GM12878 (cell line): Measurements from ENCODE around the gene CYSRT1. TPM values are rescaled to one million over a fixed set of nuclear protein-coding genes. Genes with fewer than 3 reads are reported as not detected.
A peak's percentile ranks its signal among the peaks of the same experiment; 100 is the strongest.

Source experiments
- ATAC-seq: fragments of 200-7000 bp; cut with Tn5 transposase; 3 replicates; pipeline ENCODE4 v1.9.1; 2020; ENCODE audit warnings: mild to moderate bottlenecking, moderate library complexity
- BruUV-seq: library from RNA; stranded (reverse); fragments of 400-500 nt; replicated peaks from 2 replicates; lab custom pipeline; 2021; lab: Mats Ljungman, UMichigan
- CTCF ChIA-PET: fragments of 300-600 bp; sonication (Branson Sonifier 250); formaldehyde crosslinking; extraction: SDS; loops from one replicate; lab custom pipeline; 2021; ENCODE audit warnings: inconsistent platforms; lab: Yijun Ruan, JAX
- POLR2A ChIA-PET: fragments of 350-600 bp; formaldehyde crosslinking; extraction: SDS; loops from one replicate; lab custom pipeline; 2021; ENCODE audit warnings: inconsistent platforms; lab: Charles Lee
- RAD21 ChIA-PET: fragments of 300-600 bp; sonication (Branson Sonifier 250); formaldehyde crosslinking; loops from one replicate; lab custom pipeline; 2023; ENCODE audit warnings: antibody characterized with exemption; ENCODE audit not compliant: unreplicated experiment; lab: Charles Lee
- SMC1A ChIA-PET: fragments of 300-600 bp; sonication (Branson Sonifier 250); formaldehyde crosslinking; loops from one replicate; lab custom pipeline; 2023; ENCODE audit not compliant: unreplicated experiment, uncharacterized antibody; lab: Charles Lee
- DNase-seq: peaks from one replicate; pipeline ENCODE4 v3.0.0-alpha.2; 2011; ENCODE audit warnings: low read depth, low spot score
- FAIRE-seq: peaks from 3 replicates; lab custom pipeline; 2011; peaks lifted over from hg19 to GRCh38; lab: Jason Lieb, UNC
- H2AFZ ChIP-seq: 2 replicates; pipeline ENCODE4 v1.6.0; 2011; ENCODE audit warnings: low read depth, low read length, control low read depth; ENCODE audit not compliant: control insufficient read depth
- H3K27ac ChIP-seq: 2 replicates; pipeline ENCODE4 v1.5.1; 2011; ENCODE audit warnings: control low read depth; ENCODE audit not compliant: control insufficient read depth, insufficient read depth
- H3K27me3 ChIP-seq, 2 experiments: replicated peaks in 1 of 2; 2 replicates each; pipeline versions ENCODE4 v1.6.0 to v1.6.1; 2011; ENCODE audit warnings: low read length in 1 of 2; ENCODE audit not compliant: control insufficient read depth in 2 of 2, insufficient read depth in 2 of 2
- H3K36me3 ChIP-seq, 2 experiments: 2 replicates each; pipeline ENCODE4 v1.5.1; 2011; ENCODE audit warnings: low read length in 1 of 2; ENCODE audit not compliant: control insufficient read depth in 2 of 2, insufficient read depth in 2 of 2
- H3K4me1 ChIP-seq: 2 replicates; pipeline ENCODE4 v1.6.1; 2011; ENCODE audit warnings: mild to moderate bottlenecking, low read length, moderate library complexity, mixed read lengths; ENCODE audit not compliant: control insufficient read depth, insufficient read depth
- H3K4me2 ChIP-seq: 2 replicates; pipeline ENCODE4 v1.6.0; 2011; ENCODE audit warnings: control low read depth; ENCODE audit not compliant: control insufficient read depth, insufficient read depth
- H3K4me3 ChIP-seq: fragments of 200-600 bp; sonication (generic); 2 replicates; pipeline ENCODE4 v1.5.1; 2016
- H3K79me2 ChIP-seq: 2 replicates; pipeline ENCODE4 v1.6.0; 2011; ENCODE audit warnings: low read length; ENCODE audit not compliant: control insufficient read depth, insufficient read depth
- H3K9ac ChIP-seq: 2 replicates; pipeline ENCODE4 v1.8.0; 2011; ENCODE audit warnings: low read length, control low read depth, mixed read lengths; ENCODE audit not compliant: control insufficient read depth, insufficient read depth
- H3K9me3 ChIP-seq: replicated peaks from 3 replicates; pipeline ENCODE4 v1.5.1; 2011; ENCODE audit warnings: mild to moderate bottlenecking, low read length; ENCODE audit not compliant: control insufficient read depth, insufficient read depth
- H4K20me1 ChIP-seq: 2 replicates; pipeline ENCODE4 v1.6.0; 2011; ENCODE audit not compliant: control insufficient read depth, insufficient read depth
- CHD1 ChIP-seq: IDR thresholded peaks from 2 replicates; pipeline ENCODE4 v1.6.1; 2012; ENCODE audit warnings: low read depth, low read length, improper control_type of control experiment
- CHD4 ChIP-seq: fragments of 200-600 bp; sonication (generic); IDR thresholded peaks from 2 replicates; pipeline ENCODE4 v1.6.1; 2016; ENCODE audit warnings: mild to moderate bottlenecking
- HCFC1 ChIP-seq: fragments of 150-350 bp; IDR thresholded peaks from 2 replicates; pipeline ENCODE4 v1.6.1; 2014; ENCODE audit warnings: low read length
- HDGF ChIP-seq: fragments of 450-650 bp; IDR thresholded peaks from 2 replicates; pipeline ENCODE4 v1.6.1; 2016; ENCODE audit warnings: antibody characterized with exemption
- JUND ChIP-seq: IDR thresholded peaks from 2 replicates; pipeline ENCODE4 v1.6.1; 2012; ENCODE audit warnings: low read depth, mild to moderate bottlenecking, low read length, improper control_type of control experiment, moderate library complexity
- PAX5 ChIP-seq: IDR thresholded peaks from 2 replicates; pipeline ENCODE4 v1.6.1; 2011; ENCODE audit warnings: low read depth, low read length, borderline replicate concordance
- PML ChIP-seq: IDR thresholded peaks from 2 replicates; pipeline ENCODE4 v1.6.1; 2012; ENCODE audit warnings: low read length, inconsistent platforms
- TBL1XR1 ChIP-seq: IDR thresholded peaks from 2 replicates; pipeline ENCODE4 v1.6.1; 2012; ENCODE audit warnings: low read depth, low read length, improper control_type of control experiment
- TCF3 ChIP-seq: IDR thresholded peaks from 2 replicates; pipeline ENCODE4 v1.6.1; 2012; ENCODE audit warnings: low read depth, mild to moderate bottlenecking, low read length, borderline replicate concordance; ENCODE audit not compliant: insufficient read depth
- WRNIP1 ChIP-seq: IDR thresholded peaks from 2 replicates; pipeline ENCODE4 v1.6.1; 2011; ENCODE audit warnings: low read depth, low read length, improper control_type of control experiment, borderline replicate concordance
- WGBS: methylation state at CpG from one replicate; pipeline ENCODE4 v1.1.6; 2016; ENCODE audit warnings: low lambda C conversion rate; ENCODE audit not compliant: insufficient replicate concordance, insufficient coverage; ENCODE audit errors: missing lambda C conversion rate; 5-methylcytosine and 5-hydroxymethylcytosine counted together
- in situ Hi-C: fragments of 300-500 bp; cut with MboI; formaldehyde crosslinking; loops from 9 replicates; pipeline ENCODE4 v1.14.3; 2018; ENCODE audit warnings: mixed read lengths
- intact Hi-C: fragments of 100-400 bp; cut with micrococcal nuclease; formaldehyde crosslinking; loops from one replicate; pipeline ENCODE4 v1.14.2; 2022; ENCODE audit not compliant: unreplicated experiment
- polyA plus RNA-seq, 11 experiments: library from polyadenylated mRNA; depleted of rRNA in 4 of 11; unstranded in 6 of 11; stranded (reverse) in 5 of 11; fragments of >200 nt; fragmentation: Nextera tagmentation in 4 of 11; fragmentation: Illumina TruSeq in 1 of 11; extraction: Ambion mirVana in 4 of 11; extraction: Trizol in 1 of 11; gene quantifications; 1 replicate in 1 of 11; 2 replicates in 10 of 11; pipeline versions ENCODE4 v1.2.1 to v1.2.3, GENCODE V29; 2011 to 2016; ENCODE audit warnings: inconsistent platforms in 2 of 11, missing spikeins in 2 of 11, low read depth in 1 of 11
- total RNA-seq, 4 experiments: library from RNA; depleted of rRNA in 3 of 4; stranded (reverse); fragments of >200 nt in 3 of 4; fragmentation: Illumina TruSeq in 1 of 4; extraction: Trizol in 1 of 4; gene quantifications; 2 replicates each; pipeline versions ENCODE4 v1.2.1 to v1.2.3, GENCODE V29; 2013 to 2021
- TF ChIP-seq, protein P1 (sequence below): fragments of 450-650 bp; IDR thresholded peaks from 2 replicates; pipeline ENCODE4 v1.6.1; 2016; ENCODE audit warnings: mild to moderate bottlenecking
- TF ChIP-seq, protein P2 (sequence below): fragments of 450-650 bp; formaldehyde crosslinking; IDR thresholded peaks from 2 replicates; pipeline ENCODE4 v1.5.0; 2022; ENCODE audit warnings: mild to moderate bottlenecking, missing genetic modification characterization

The CYSRT1 gene
- total and polyA plus RNA-seq, 10 of the 15 experiments (the other 5 are each of a cell fraction or from before 2014, with no cell fraction given) = 0.24 to 3.6 (median 0.97) TPM; not detected in 1

DNA sequence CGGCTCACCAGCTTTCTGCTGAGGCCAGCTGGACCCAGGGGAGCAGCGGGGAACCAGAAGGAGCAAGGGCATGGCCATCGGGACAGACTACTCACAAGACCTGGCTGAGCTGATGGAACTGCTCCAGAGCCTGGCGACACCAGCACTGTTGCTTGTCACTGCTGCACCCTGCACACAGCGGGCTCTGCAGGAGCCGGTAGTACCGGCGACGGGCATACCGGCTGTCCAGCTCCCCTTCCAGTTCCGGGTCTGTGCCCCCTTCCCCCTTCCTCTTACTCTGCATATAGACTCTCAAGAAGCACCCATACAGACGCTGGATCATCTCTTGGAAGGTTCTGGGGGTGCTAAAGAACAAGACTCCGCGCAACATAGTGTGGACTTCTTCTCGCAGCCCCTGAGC is 37.6 kb upstream of the CYSRT1 start:
- 72% methylated on average over 15 of the region's 15 CpGs for WGBS
- no peak for DNase-seq
- in situ Hi-C loops (no loop called here), intact Hi-C loops (loop anchor here (5.0 kb wide), 2 partner anchors 35 to 60 kb away; partner anchors contain the start of gene RNF208)
- Histone ChIP-seq H3K4me1 (peaks cover 22% of the 10 kb centered on the region), H3K36me3 (peaks cover 7 to 21% of the 10 kb centered on the region in 2 experiments), H4K20me1 (peaks cover 7% of the 10 kb centered on the region; the same call in 1 of the 2 replicates), H3K9ac (peak overlapping the region; percentile 80), H2AFZ (no peak overlapping the region), H3K9me3 (no peaks in the 10 kb centered on the region), H3K27me3 (no peaks in the 10 kb centered on the region), H3K4me2 (peak overlapping the region; percentile 93), H3K79me2 (peaks cover 35% of the 10 kb centered on the region), H3K27ac (peak overlapping the region; percentile 77), H3K4me3 (peak overlapping the region; percentile 99)
- CTCF ChIA-PET = interaction anchor here (1.3 to 2.0 kb wide), 3 partner anchors 36 to 152 kb away, joined by 3 to 18 read pairs (median 4); partner anchors contain the start of genes CYSRT1 and RNF208
- TF ChIP-seq WRNIP1 (no peak), HCFC1 (no peak)
- RAD21 ChIA-PET = interaction anchor here (0.8 to 3.6 kb wide), 6 partner anchors 14 to 57 kb away, joined by 3 to 23 read pairs (median 8); partner anchors contain the start of gene RNF208
- no TSS peak for BruUV-seq
- ATAC-seq = no peak
- POLR2A ChIA-PET = interaction anchor here (0.9 to 4.6 kb wide), 4 partner anchors 16 to 36 kb away, joined by 3 to 22 read pairs (median 6); partner anchors contain the start of genes CYSRT1 and RNF208
- SMC1A ChIA-PET = interaction anchor here (1.0 to 2.5 kb wide), 3 partner anchors 17 to 240 kb away, joined by 4 to 13 read pairs (median 5); no protein-coding TSS in a partner anchor
- FAIRE-seq = no peak

DNA sequence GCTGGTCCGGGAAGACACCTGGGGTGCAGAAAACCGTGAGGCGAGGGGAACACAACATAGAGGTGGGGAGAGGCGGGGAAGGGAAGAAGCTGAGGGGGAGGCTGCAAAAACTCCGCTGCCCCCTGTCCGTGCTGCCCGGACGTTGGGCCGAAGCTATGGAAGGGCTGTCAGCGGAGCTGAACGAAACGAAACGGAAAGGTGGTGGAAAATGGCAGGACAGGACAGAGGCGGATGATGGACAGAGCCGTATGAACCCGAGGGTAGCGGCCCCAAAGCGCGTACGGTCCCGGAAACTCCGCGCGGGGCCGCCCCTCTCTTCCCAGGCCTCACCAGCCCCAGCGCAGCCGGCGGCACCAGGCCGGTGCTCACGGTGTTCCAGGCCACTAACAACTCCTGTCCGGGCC is 36.9 kb upstream of the CYSRT1 start:
- H3K79me2 ChIP-seq = peaks cover 35% of the 10 kb centered on the region
- FAIRE-seq (no peak), DNase-seq (no peak), ATAC-seq (peak; percentile 27)
- H3K9ac ChIP-seq = peak overlapping the region; percentile 80
- peak overlapping the region; percentile 87 for H2AFZ ChIP-seq
- POLR2A ChIA-PET = interaction anchor here (0.5 to 4.6 kb wide), 8 partner anchors 19 to 102 kb away, joined by 3 to 22 read pairs (median 6); partner anchors contain the start of genes CYSRT1, LRRC26 and RNF208
- H3K27me3 ChIP-seq = no peaks in the 10 kb centered on the region
- TSS peak; percentile 88 for BruUV-seq
- peaks cover 7% of the 10 kb centered on the region; the same call in 1 of the 2 replicates for H4K20me1 ChIP-seq
- WGBS = 6% methylated on average over 23 of the region's 31 CpGs
- peak overlapping the region; percentile 77 for H3K27ac ChIP-seq
- intact Hi-C loops (loop anchor here (5.0 kb wide), 2 partner anchors 34 to 61 kb away; partner anchors contain the start of gene RNF208), in situ Hi-C loops (no loop called here)
- H3K36me3 ChIP-seq = peaks cover 6 to 21% of the 10 kb centered on the region in 2 experiments
- peaks cover 22% of the 10 kb centered on the region for H3K4me1 ChIP-seq
- H3K4me2 ChIP-seq = peak overlapping the region; percentile 93
- CTCF ChIA-PET = interaction anchor here (0.5 to 2.7 kb wide), 8 partner anchors 11 to 222 kb away, joined by 3 to 21 read pairs (median 8); partner anchors contain the start of genes CYSRT1, RNF208, RNF224 and TPRN
- SMC1A ChIA-PET = interaction anchor here (1.0 to 2.5 kb wide), 6 partner anchors 10 to 240 kb away, joined by 4 to 13 read pairs (median 5); no protein-coding TSS in a partner anchor
- RAD21 ChIA-PET = interaction anchor here (0.8 to 3.6 kb wide), 12 partner anchors 8 to 161 kb away, joined by 3 to 23 read pairs (median 5); partner anchors contain the start of genes RNF208 and TPRN
- peak overlapping the region; percentile 99 for H3K4me3 ChIP-seq
- no peaks in the 10 kb centered on the region for H3K9me3 ChIP-seq
- TF ChIP-seq, protein P1, sequence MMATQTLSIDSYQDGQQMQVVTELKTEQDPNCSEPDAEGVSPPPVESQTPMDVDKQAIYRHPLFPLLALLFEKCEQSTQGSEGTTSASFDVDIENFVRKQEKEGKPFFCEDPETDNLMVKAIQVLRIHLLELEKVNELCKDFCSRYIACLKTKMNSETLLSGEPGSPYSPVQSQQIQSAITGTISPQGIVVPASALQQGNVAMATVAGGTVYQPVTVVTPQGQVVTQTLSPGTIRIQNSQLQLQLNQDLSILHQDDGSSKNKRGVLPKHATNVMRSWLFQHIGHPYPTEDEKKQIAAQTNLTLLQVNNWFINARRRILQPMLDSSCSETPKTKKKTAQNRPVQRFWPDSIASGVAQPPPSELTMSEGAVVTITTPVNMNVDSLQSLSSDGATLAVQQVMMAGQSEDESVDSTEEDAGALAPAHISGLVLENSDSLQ = peak; percentile 69
- TF ChIP-seq, protein P2, sequence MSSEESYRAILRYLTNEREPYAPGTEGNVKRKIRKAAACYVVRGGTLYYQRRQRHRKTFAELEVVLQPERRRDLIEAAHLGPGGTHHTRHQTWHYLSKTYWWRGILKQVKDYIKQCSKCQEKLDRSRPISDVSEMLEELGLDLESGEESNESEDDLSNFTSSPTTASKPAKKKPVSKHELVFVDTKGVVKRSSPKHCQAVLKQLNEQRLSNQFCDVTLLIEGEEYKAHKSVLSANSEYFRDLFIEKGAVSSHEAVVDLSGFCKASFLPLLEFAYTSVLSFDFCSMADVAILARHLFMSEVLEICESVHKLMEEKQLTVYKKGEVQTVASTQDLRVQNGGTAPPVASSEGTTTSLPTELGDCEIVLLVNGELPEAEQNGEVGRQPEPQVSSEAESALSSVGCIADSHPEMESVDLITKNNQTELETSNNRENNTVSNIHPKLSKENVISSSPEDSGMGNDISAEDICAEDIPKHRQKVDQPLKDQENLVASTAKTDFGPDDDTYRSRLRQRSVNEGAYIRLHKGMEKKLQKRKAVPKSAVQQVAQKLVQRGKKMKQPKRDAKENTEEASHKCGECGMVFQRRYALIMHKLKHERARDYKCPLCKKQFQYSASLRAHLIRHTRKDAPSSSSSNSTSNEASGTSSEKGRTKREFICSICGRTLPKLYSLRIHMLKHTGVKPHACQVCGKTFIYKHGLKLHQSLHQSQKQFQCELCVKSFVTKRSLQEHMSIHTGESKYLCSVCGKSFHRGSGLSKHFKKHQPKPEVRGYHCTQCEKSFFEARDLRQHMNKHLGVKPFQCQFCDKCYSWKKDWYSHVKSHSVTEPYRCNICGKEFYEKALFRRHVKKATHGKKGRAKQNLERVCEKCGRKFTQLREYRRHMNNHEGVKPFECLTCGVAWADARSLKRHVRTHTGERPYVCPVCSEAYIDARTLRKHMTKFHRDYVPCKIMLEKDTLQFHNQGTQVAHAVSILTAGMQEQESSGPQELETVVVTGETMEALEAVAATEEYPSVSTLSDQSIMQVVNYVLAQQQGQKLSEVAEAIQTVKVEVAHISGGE (CRISPR knock-in tag) = no peak
- TF ChIP-seq PML (no peak), CHD1 (no peak), PAX5 (no peak), TBL1XR1 (no peak), TCF3 (no peak), JUND (no peak), HDGF (peak; percentile 48; the same call in 1 of the 2 replicates), CHD4 (no peak)
